K562 (cell line): ENCODE measurements around the gene FPGS. TPM values are rescaled to one million over a fixed set of nuclear protein-coding genes. Genes with fewer than 3 reads are reported as not detected.

Source experiments
- ATAC-seq: fragments of 200-7000 bp; cut with Tn5 transposase; 3 replicates; pipeline ENCODE4 v1.9.1; 2020; ENCODE audit warnings: moderate library complexity
- BruUV-seq: library from RNA; stranded (reverse); fragments of 400-500 nt; replicated peaks from 2 replicates; lab custom pipeline; 2021; lab: Mats Ljungman, UMichigan
- CTCF ChIA-PET: fragments of 300-600 bp; formaldehyde crosslinking; extraction: SDS; loops from one replicate; lab custom pipeline; 2021; ENCODE audit warnings: low intra/inter-chr PET ratio; lab: Yijun Ruan, JAX
- POLR2A ChIA-PET: fragments of 300-600, 350-650 bp; sonication (Branson Sonifier 250); formaldehyde crosslinking; extraction: SDS; loops from one replicate; lab custom pipeline; 2021; ENCODE audit warnings: antibody characterized with exemption, inconsistent platforms; lab: Yijun Ruan, JAX
- DNase-seq, 4 experiments: peaks; one replicate each; pipeline versions ENCODE4 v3.0.0 to v3.0.0-alpha.2; 2011 to 2018; ENCODE audit warnings: low spot score in 3 of 4, mixed read lengths in 3 of 4; ENCODE audit errors: extremely low read depth in 1 of 4
- FAIRE-seq: peaks from 2 replicates; lab custom pipeline; 2011; peaks lifted over from hg19 to GRCh38; lab: Jason Lieb, UNC
- H2AFZ ChIP-seq: 2 replicates; pipeline ENCODE4 v1.6.0; 2011; ENCODE audit warnings: low read depth, low read length, control low read depth, inconsistent platforms
- H3K27ac ChIP-seq: fragments of 200-600 bp; 3 replicates; pipeline ENCODE4 v1.8.0; 2011; ENCODE audit warnings: low read depth, mild to moderate bottlenecking, control low read depth, inconsistent platforms, low read length, moderate library complexity, mixed read lengths; ENCODE audit errors: extremely low read depth
- H3K27me3 ChIP-seq, 2 experiments: fragments of 300-600 bp in 1 of 2; 2 replicates in 1 of 2; 3 replicates in 1 of 2; pipeline versions ENCODE4 v1.6.0 to v1.8.0; 2011; ENCODE audit warnings: inconsistent platforms in 2 of 2, low read length in 2 of 2, mild to moderate bottlenecking in 1 of 2, mixed read lengths in 1 of 2, moderate library complexity in 1 of 2; ENCODE audit not compliant: control insufficient read depth in 2 of 2, insufficient read depth in 2 of 2
- H3K36me3 ChIP-seq: fragments of 300-600 bp; 3 replicates; pipeline ENCODE4 v1.8.0; 2011; ENCODE audit warnings: mild to moderate bottlenecking, low read length, inconsistent platforms; ENCODE audit not compliant: control insufficient read depth, insufficient read depth
- H3K4me1 ChIP-seq, 2 experiments: fragments of 200-600 bp in 1 of 2; replicated peaks in 1 of 2; 2 replicates in 1 of 2; 3 replicates in 1 of 2; pipeline versions ENCODE4 v1.5.1 to v1.8.0; 2011; ENCODE audit warnings: inconsistent platforms in 2 of 2, low read length in 2 of 2, mild to moderate bottlenecking in 1 of 2, mixed read lengths in 1 of 2, moderate library complexity in 1 of 2; ENCODE audit not compliant: control insufficient read depth in 2 of 2, insufficient read depth in 2 of 2
- H3K4me2 ChIP-seq: 2 replicates; pipeline ENCODE4 v1.6.1; 2011; ENCODE audit warnings: low read length, control low read depth, inconsistent platforms, mixed read lengths; ENCODE audit not compliant: insufficient read depth
- H3K4me3 ChIP-seq: fragments of 200-600 bp; sonication (generic), shearing (Covaris generic); 2 replicates; pipeline ENCODE4 v1.5.1; 2016; ENCODE audit warnings: control low read depth, inconsistent platforms
- H3K79me2 ChIP-seq: fragments of 200-600 bp; 3 replicates; pipeline ENCODE4 v1.8.0; 2011; ENCODE audit warnings: low read length, inconsistent platforms; ENCODE audit not compliant: control insufficient read depth, insufficient read depth
- H3K9ac ChIP-seq, 2 experiments: 2 replicates each; pipeline versions ENCODE4 v1.6.0 to v1.6.1; 2011; ENCODE audit warnings: low read depth in 2 of 2, low read length in 2 of 2, control low read depth in 1 of 2, inconsistent platforms in 1 of 2, mild to moderate bottlenecking in 1 of 2, mixed read lengths in 1 of 2; ENCODE audit not compliant: insufficient read depth in 1 of 2
- H3K9me1 ChIP-seq: one replicate; pipeline ENCODE4 v1.6.0; 2011; ENCODE audit warnings: inconsistent platforms, mild to moderate bottlenecking, low read length, moderate library complexity; ENCODE audit not compliant: control insufficient read depth, insufficient read depth
- H3K9me3 ChIP-seq: replicated peaks from 2 replicates; pipeline ENCODE4 v1.5.1; 2011; ENCODE audit warnings: low read depth, low read length, inconsistent platforms; ENCODE audit not compliant: control insufficient read depth, insufficient read depth
- H4K20me1 ChIP-seq: replicated peaks from 2 replicates; pipeline ENCODE4 v1.6.1; 2011; ENCODE audit warnings: low read length, inconsistent platforms, mixed read lengths; ENCODE audit not compliant: control insufficient read depth, insufficient read depth
- BRD9 ChIP-seq: fragments of 450-650 bp; IDR thresholded peaks from 2 replicates; pipeline ENCODE4 v1.6.1; 2018; ENCODE audit warnings: low read depth; ENCODE audit not compliant: partially characterized antibody
- CBFB ChIP-seq: sonication (generic); formaldehyde crosslinking; IDR thresholded peaks from 2 replicates; pipeline ENCODE4 v1.4.0; 2020; ENCODE audit warnings: mild to moderate bottlenecking, missing genetic modification reagents
- CBX5 ChIP-seq: IDR thresholded peaks from 2 replicates; pipeline ENCODE4 v1.6.1; 2014; ENCODE audit warnings: low read depth, borderline replicate concordance
- DMBX1 ChIP-seq: fragments of 250-450 bp; sonication (Bioruptor Pico); IDR thresholded peaks from 2 replicates; pipeline ENCODE4 v1.8.0; 2022; ENCODE audit warnings: inconsistent platforms, mild to moderate bottlenecking, moderate library complexity, borderline replicate concordance
- FIP1L1 ChIP-seq: fragments of 200-400 bp; formaldehyde crosslinking; IDR thresholded peaks from 2 replicates; pipeline ENCODE4 v1.6.1; 2018; ENCODE audit warnings: mild to moderate bottlenecking, low read depth, low read length; ENCODE audit not compliant: poor library complexity, severe bottlenecking
- HCFC1 ChIP-seq: IDR thresholded peaks from 2 replicates; pipeline ENCODE4 v1.6.1; 2012; ENCODE audit warnings: low read depth, low read length, improper control_type of control experiment
- HMG20A ChIP-seq: fragments of 450-650 bp; formaldehyde crosslinking; conservative IDR thresholded peaks from 2 replicates; pipeline ENCODE4 v1.4.0; 2020; ENCODE audit warnings: mild to moderate bottlenecking, mixed read lengths
- L3MBTL2 ChIP-seq: fragments of 450-650 bp; IDR thresholded peaks from 2 replicates; pipeline ENCODE4 v1.6.1; 2016; ENCODE audit warnings: mild to moderate bottlenecking, moderate library complexity
- MAZ ChIP-seq, 2 experiments: fragments of 450-650 bp in 1 of 2; sonication (generic) in 1 of 2; formaldehyde crosslinking; IDR thresholded peaks in 1 of 2; conservative IDR thresholded peaks in 1 of 2; 2 replicates each; pipeline versions ENCODE4 v1.4.0 to v1.5.0; 2020; ENCODE audit warnings: mild to moderate bottlenecking in 1 of 2, missing genetic modification reagents in 1 of 2
- MED1 ChIP-seq: sonication (generic); formaldehyde crosslinking; IDR thresholded peaks from 2 replicates; pipeline ENCODE4 v1.8.1; 2023; ENCODE audit warnings: missing genetic modification reagents, borderline replicate concordance
- NFE2 ChIP-seq: IDR thresholded peaks from 2 replicates; pipeline ENCODE4 v1.6.1; 2014; ENCODE audit warnings: antibody characterized with exemption, low read depth
- NFRKB ChIP-seq: fragments of 450-650 bp; IDR thresholded peaks from 2 replicates; pipeline ENCODE4 v1.6.1; 2016; ENCODE audit warnings: low read depth
- NR2C2 ChIP-seq, 2 experiments: fragments of 200-800 bp in 1 of 2; sonication (Bioruptor generic) in 1 of 2; sonication (generic) in 1 of 2; formaldehyde crosslinking in 1 of 2; IDR thresholded peaks; 2 replicates each; pipeline versions ENCODE4 v1.6.1 to v1.8.0; 2016 to 2022; ENCODE audit warnings: mild to moderate bottlenecking in 1 of 2, missing compliant biosample characterization in 1 of 2, missing genetic modification characterization in 1 of 2, missing genetic modification reagents in 1 of 2
- POLR2G ChIP-seq: fragments of 200-400 bp; formaldehyde crosslinking; IDR thresholded peaks from 2 replicates; pipeline ENCODE4 v1.6.1; 2017; ENCODE audit warnings: low read depth, mild to moderate bottlenecking, antibody characterized with exemption, low read length, moderate library complexity
- SAP30 ChIP-seq: fragments of 200-600 bp; sonication (generic); IDR thresholded peaks from 2 replicates; pipeline ENCODE4 v1.6.1; 2012; ENCODE audit warnings: borderline replicate concordance, low read depth, mild to moderate bottlenecking, moderate library complexity, low read length, control low read depth, inconsistent platforms; ENCODE audit not compliant: insufficient read depth, poor library complexity, severe bottlenecking
- SMARCE1 ChIP-seq: fragments of 450-650 bp; IDR thresholded peaks from 2 replicates; pipeline ENCODE4 v1.7.1; 2016; ENCODE audit warnings: mild to moderate bottlenecking
- TGIF2 ChIP-seq: sonication (generic); formaldehyde crosslinking; IDR thresholded peaks from 2 replicates; pipeline ENCODE4 v1.8.1; 2022; ENCODE audit warnings: mild to moderate bottlenecking, missing genetic modification reagents, moderate library complexity
- ZBTB7A ChIP-seq: IDR thresholded peaks from 2 replicates; pipeline ENCODE4 v1.6.1; 2011; ENCODE audit warnings: low read depth, mild to moderate bottlenecking, low read length, moderate library complexity, borderline replicate concordance; ENCODE audit not compliant: control insufficient read depth
- ZNF324 ChIP-seq: fragments of 250-450 bp; sonication (Bioruptor Pico); IDR thresholded peaks from 2 replicates; pipeline ENCODE4 v1.4.0; 2020; ENCODE audit warnings: mild to moderate bottlenecking
- WGBS: fragments of 100-300 bp; shearing (Covaris generic); methylation state at CpG from one replicate; pipeline ENCODE4 v1.1.6; 2016; ENCODE audit warnings: low coverage, mixed read lengths; ENCODE audit not compliant: insufficient coverage; ENCODE audit errors: missing lambda C conversion rate; 5-methylcytosine and 5-hydroxymethylcytosine counted together
- in situ Hi-C: fragments of 300-500 bp; cut with MboI; formaldehyde crosslinking; loops from 4 replicates; pipeline ENCODE4 v1.15.0; 2018; ENCODE audit warnings: inconsistent platforms, mixed read lengths
- intact Hi-C: fragments of 100-400 bp; cut with micrococcal nuclease; formaldehyde crosslinking; loops from 2 replicates; pipeline ENCODE4 v1.14.2; 2022
- polyA plus RNA-seq, 8 experiments: library from polyadenylated mRNA; depleted of rRNA in 4 of 8; stranded (reverse) in 5 of 8; unstranded in 3 of 8; fragments of >200 nt; fragmentation: Nextera tagmentation in 2 of 8; fragmentation: Illumina TruSeq in 1 of 8; extraction: Ambion mirVana in 2 of 8; extraction: Trizol in 1 of 8; gene quantifications; 2 replicates each; pipeline versions ENCODE4 v1.2.1 to v1.2.3, GENCODE V29; 2011 to 2014; ENCODE audit warnings: inconsistent platforms in 1 of 8, missing spikeins in 1 of 8
- total RNA-seq, 7 experiments: library from RNA; depleted of rRNA in 6 of 7; stranded (reverse); fragments of >200 nt in 6 of 7; fragmentation: Illumina TruSeq in 2 of 7; extraction: Trizol in 2 of 7; gene quantifications; 2 replicates each; pipeline versions ENCODE4 v1.2.1 to v1.2.3, GENCODE V29; 2011 to 2021; ENCODE audit warnings: low replicate concordance in 1 of 7
- TF ChIP-seq, protein P1 (sequence below), 2 experiments: fragments of 150-350 bp in 1 of 2; IDR thresholded peaks; 2 replicates each; pipeline ENCODE4 v1.6.1; 2012 to 2016; ENCODE audit warnings: low read depth in 2 of 2, low read length in 2 of 2, mild to moderate bottlenecking in 1 of 2, moderate library complexity in 1 of 2

Gene FPGS
- total and polyA plus RNA-seq, 9 of the 15 experiments (the other 6 are each of a cell fraction or from before 2014, with no cell fraction given), result 0.84 to 86.4 (median 59.2) TPM

DNA sequence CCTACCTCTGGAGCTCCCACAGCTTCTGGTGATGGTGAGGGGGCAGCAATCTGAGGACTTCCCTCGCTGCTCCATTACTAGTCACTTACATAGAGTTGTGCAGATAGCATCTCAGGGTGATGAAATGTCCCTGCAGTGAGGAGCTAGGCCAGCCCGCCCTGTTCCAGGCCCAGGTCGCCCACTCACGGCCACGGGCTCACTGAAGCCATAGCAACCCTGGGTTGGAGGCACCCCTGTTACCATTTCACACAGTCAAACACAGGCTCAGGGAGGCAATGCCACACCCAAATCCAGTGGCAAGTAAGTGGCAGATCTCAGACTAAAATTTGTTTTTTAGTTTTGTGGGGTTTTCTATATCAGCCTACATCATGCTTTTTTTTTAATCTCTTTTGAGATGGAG, 43.8 kb upstream of the FPGS start:
- H3K27me3 ChIP-seq, result peaks cover 2 to 10% of the 10 kb centered on the region in 2 experiments; a peak in 3 of 5 replicates
- 3% methylated on average over 5 of the region's 5 CpGs for WGBS
- peaks cover 18 to 34% of the 10 kb centered on the region in 2 experiments for H3K4me1 ChIP-seq
- ChIA-PET CTCF (no interaction called here), POLR2A (interaction anchor here (0.8 kb wide), 1 partner anchor 9 kb away, joined by 4 read pairs; no protein-coding TSS in a partner anchor)
- H3K9me1 ChIP-seq, result peaks cover 3% of the 10 kb centered on the region
- in situ Hi-C loops, result loop anchor here (25.0 kb wide), 1 partner anchor 603 kb away; the partner anchor contains the start of gene URM1
- peak; percentile 91 for ATAC-seq
- no peaks in the 10 kb centered on the region for H3K9me3 ChIP-seq
- DNase-seq, result peak in 2 of 4 experiments; percentile 40 to 50
- no peaks in the 10 kb centered on the region for H3K79me2 ChIP-seq
- no peak overlapping the region for H3K4me2 ChIP-seq
- no peaks in the 10 kb centered on the region for H3K36me3 ChIP-seq
- H3K4me3 ChIP-seq, result no peak overlapping the region
- peak; percentile 67 for FAIRE-seq
- peaks cover 1% of the 10 kb centered on the region; the same call in 1 of the 2 replicates for H4K20me1 ChIP-seq
- H3K9ac ChIP-seq, result peak overlapping the region in 1 of 2 experiments; percentile 79; a peak in 1 of 4 replicates
- intact Hi-C loops, result no loop called here
- no peak overlapping the region for H2AFZ ChIP-seq
- BruUV-seq, result no TSS peak
- no peak overlapping the region for H3K27ac ChIP-seq
- TF ChIP-seq CBFB (no peak), L3MBTL2 (0 out of 2 replicates have a peak, but pooled peaks have one; percentile 43), MAZ (CRISPR knock-in tag; conservative IDR thresholded peaks at IDR 0.05 in 1 of 2, IDR thresholded peaks at IDR 0.05 in 1 of 2) (peak in 1 of 2 experiments; percentile 52; a peak in 1 of 4 replicates), BRD9 (peak; percentile 35), TGIF2 (no peak), NR2C2 (CRISPR knock-in tag; IDR thresholded peaks at IDR 0.05) (no peak), NR2C2 (tag; IDR thresholded peaks at IDR 0.05) (peak; percentile 38; the same call in 1 of the 2 replicates), MED1 (CRISPR knock-in tag) (no peak), POLR2G (0 out of 2 replicates have a peak, but pooled peaks have one; percentile 30), CBX5 (no peak), HMG20A (no peak), DMBX1 (CRISPR knock-in tag) (no peak), SAP30 (no peak), ZNF324 (CRISPR knock-in tag) (no peak), ZBTB7A (no peak), NFRKB (no peak), SMARCE1 (0 out of 2 replicates have a peak, but pooled peaks have one; percentile 20), FIP1L1 (no peak), HCFC1 (no peak), NFE2 (no peak)
- TF ChIP-seq, protein P1, sequence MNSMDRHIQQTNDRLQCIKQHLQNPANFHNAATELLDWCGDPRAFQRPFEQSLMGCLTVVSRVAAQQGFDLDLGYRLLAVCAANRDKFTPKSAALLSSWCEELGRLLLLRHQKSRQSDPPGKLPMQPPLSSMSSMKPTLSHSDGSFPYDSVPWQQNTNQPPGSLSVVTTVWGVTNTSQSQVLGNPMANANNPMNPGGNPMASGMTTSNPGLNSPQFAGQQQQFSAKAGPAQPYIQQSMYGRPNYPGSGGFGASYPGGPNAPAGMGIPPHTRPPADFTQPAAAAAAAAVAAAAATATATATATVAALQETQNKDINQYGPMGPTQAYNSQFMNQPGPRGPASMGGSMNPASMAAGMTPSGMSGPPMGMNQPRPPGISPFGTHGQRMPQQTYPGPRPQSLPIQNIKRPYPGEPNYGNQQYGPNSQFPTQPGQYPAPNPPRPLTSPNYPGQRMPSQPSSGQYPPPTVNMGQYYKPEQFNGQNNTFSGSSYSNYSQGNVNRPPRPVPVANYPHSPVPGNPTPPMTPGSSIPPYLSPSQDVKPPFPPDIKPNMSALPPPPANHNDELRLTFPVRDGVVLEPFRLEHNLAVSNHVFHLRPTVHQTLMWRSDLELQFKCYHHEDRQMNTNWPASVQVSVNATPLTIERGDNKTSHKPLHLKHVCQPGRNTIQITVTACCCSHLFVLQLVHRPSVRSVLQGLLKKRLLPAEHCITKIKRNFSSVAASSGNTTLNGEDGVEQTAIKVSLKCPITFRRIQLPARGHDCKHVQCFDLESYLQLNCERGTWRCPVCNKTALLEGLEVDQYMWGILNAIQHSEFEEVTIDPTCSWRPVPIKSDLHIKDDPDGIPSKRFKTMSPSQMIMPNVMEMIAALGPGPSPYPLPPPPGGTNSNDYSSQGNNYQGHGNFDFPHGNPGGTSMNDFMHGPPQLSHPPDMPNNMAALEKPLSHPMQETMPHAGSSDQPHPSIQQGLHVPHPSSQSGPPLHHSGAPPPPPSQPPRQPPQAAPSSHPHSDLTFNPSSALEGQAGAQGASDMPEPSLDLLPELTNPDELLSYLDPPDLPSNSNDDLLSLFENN (IDR thresholded peaks at IDR 0.05; ENCODE audit: low read depth in 2 of 2, low read length in 2 of 2), result no peak
